HG03442 (cell line): ENCODE data around the gene NEDD8.
"Not testable (repeated sequence)": the region's sequence is repeated elsewhere in the genome, so short reads cannot be mapped to it uniquely, and the experiment has no call there.

Experiments used
- ATAC-seq: cut with Tn5 transposase; IDR thresholded peaks from one replicate; pipeline ENCODE4 v1.9.1; 2021; ENCODE audit warnings: mild to moderate bottlenecking, moderate library complexity; ENCODE audit not compliant: unreplicated experiment

NEDD8 gene

DNA sequence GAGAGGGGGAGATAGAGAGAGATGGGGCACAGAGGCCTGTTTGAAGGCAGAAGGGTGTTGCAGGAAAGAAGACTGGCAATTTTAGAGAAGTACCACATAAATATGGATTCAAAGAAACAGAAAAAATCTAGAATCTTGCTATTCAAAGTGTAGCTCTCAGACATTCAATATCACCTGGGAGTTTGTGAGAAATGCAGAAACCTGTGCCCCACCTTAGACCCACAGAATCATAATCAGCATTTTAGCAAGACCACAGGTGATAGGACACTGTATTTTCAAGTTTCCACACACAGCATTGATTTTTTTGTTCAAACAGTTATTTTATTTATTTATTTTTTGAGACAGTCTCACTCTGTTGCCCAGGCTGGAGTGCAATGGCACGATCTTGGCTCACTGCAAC is 3.3 kb downstream of the NEDD8 start:
- no peak for ATAC-seq

DNA sequence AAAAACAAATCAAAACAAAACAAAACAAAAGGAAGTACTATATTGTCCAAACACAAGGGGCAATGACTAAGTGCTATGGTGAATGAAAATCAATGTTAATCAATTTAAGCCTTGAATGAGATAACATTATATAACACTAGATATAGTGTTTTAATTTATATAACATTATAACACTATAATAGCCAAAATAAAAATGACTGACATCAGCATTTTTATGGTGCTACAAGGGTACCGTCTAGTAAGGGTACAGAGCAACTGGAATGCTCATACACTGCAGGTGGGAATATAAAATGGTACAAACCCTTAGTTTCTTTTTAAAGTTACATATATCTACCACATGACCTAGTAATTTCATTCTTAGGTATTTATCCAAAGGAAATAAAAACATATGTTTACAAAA is 5.7 kb downstream of the NEDD8 start:
- no peak for ATAC-seq

DNA sequence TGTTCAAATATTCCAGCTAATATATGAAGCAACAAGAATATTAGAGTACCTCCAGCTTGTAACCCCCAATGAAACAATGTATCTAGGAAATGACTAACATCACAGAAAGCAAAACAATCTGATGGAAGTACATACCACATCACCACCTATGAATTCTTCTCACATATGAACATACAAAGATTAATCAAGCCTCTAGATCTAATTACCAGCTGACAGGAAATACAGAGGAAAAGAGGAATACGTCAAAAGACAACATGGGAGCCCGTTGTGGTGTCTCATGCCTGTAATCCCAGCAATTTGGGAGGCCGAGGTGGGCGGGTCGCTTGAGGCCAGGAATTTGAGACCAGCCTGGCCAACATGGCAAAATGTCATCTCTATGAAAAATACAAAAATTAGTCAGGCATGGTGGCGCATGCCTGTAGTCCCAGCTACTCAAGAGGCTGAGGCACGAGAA is 7.5 kb downstream of the NEDD8 start:
- ATAC-seq: no peak

DNA sequence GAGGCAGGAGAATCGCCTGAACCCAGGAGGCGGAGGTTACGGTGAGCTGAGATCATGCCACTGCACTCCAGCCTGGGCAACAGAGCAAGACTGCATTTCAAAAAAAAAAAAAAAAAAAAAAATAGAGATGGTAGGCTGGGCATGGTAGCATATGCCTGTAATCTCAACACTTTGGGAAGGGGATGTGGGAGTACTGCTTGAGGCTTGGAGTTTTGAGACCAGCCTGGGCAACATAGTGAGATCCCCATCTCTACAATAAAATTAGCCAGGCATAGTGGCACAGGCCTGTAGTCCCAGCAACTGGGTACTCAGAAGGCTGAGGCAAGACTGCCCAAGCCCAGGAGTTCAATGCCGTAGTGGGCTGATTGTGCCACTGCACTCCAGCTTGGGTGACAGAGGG is 9.2 kb downstream of the NEDD8 start:
- ATAC-seq: not testable (repeated sequence)

DNA sequence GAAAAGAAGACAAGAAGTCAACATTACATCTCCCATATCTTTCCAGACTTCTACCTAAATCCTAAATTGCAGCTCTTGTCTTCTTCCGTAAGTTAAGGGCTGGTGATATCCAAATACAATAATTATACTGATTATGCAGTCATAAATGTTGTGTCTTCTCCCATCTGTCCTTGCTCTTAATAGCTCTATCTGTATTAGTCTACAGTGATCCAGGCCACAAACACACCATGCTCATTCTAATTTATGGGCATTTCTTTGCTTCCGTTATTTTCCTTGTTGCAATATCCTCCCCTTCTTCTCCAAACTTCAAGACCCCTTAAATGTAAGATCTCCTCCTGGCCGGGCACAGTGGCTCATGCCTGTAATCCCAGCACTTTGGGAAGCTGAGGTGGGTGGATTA is 12.6 kb downstream of the NEDD8 start:
- no peak for ATAC-seq

DNA sequence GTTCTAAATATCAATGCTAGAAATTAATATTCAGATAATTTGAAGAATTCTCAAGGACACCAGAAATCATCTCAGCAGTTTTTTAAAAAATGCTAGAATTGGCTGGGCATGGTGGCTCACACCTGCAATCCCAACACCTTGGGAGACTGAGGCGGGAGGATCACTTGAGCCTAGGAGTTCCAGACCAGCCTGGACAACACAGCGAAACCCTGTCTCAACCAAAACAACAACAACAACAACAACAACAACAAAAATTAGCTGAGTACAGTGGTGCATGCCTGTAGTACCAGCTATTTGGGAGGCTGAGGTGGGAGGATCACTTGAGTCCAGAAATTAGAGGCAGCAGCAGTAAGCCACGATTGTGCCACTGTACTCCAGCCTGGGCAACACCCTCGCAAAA is 13.1 kb downstream of the NEDD8 start:
- no peak for ATAC-seq

DNA sequence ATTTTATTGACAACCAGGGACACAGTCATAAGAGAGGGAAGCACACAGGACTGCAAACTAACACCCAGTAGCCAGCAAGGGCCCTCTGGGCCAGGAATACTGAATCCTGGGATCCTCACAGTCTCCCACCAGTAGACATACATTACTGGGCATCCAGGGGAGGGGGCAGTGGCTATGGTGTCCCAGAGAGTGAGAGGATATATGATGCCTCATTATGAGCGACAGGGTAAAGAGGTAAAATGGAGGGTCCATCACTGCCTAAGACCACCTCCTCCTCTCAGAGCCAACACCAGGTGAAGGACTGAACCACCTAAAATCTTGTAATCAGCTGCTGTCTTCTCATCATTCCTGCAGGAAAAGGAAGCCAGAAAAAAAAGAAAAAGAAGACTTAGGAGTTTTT is 15.3 kb downstream of the NEDD8 start:
- not testable (repeated sequence) for ATAC-seq

DNA sequence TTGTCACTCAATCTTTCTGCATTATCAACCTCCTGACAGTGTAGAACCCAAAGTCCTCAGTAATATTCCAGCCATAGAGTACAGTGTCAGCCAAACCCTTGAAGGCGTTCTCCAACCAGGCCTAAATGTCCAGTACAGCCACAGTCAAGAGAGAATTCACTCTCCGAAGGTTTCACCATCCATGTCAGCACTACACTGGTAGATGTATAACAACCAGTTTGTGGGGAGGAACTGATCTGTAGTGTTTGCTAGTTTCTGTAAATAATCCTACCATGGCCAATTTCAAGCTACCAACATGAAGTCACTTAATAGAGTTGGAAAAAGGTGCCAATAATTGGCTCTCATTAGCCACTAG is 15.8 kb downstream of the NEDD8 start:
- no peak for ATAC-seq

DNA sequence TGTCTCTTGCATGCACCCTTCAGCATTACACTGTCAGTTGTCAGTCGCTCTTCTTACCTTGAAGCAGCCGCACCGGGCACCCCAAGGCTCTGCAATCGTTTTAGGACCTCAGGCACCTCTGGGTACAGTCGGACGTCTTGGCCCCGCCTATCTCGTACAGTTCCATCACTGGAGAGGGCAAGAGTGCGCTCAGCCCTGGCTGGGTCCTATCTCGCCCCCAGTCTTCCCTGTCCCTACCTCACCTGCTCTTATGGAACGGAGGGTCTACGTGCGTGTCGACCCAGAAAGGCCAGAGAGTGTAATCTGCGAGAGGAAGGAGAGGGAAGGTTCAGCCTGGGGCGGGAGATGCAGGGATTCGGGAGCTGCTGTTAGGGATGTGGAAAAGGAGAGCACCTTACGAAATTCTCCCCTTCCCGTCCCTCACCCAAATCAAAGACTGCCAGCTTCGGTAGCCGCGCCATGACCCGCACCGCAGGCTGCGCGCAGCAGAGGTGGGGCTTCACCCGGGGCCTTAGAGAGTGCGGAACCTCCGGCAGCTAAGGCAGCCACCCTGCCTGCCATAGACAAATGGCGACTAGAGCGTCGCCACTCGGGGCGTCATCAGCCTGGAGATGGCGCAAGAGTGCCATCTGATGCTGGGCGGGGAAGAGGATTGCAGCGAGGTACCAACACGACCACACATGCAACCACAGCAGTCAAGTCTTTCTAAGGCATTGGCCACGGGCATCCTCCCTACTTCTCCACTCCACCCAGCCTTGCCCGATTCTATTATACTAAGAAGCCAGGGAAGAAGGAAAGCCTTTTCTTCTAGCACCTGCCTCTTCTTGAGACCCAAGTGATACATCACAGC is 16.4 kb downstream of the NEDD8 start, which contains the start of gene MDP1:
Gene MDP1, minus strand, starts transcription at position 572 of the 850 bp plus-strand sequence. Its CDS starts 111 bp downstream, at position 461.
- ATAC-seq: peak; percentile 62

DNA sequence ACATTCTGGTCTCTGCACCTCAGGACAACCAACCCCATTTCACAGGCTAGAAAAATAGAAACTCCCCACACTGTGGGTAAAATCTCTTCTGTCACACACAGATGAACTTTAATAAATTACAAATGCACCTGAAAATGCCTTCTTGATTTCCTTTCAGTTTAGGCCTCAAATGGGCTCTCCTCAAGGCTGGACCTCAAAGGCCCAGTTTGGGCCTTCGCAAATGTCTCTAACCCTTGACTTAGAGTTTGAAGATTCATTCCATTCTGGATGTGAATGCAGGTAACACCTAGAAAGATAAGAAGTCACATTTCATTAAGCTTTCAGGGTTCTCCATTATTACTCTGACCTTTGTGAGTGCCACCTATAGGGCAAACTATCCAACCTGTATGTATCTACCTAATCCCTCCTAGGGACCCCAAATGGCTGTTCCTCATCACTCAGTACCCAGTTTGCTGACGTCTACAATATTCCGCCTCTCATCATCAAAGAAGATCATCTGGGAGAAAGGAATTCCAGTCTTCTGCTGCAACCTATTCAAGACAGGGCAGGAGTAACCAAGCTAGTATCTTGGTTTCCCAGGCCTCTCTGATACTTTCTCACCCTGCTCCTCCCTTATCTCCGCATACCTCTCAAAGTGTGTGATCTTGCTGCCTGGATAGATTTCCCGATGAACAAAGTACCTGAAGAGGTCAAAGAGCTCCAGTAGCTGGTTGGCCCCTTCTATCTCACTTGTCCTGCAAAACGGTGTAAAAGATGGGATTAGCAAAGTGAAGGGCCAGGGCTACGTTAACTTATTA is 18.1 kb downstream of the NEDD8 start:
- ATAC-seq: no peak

DNA sequence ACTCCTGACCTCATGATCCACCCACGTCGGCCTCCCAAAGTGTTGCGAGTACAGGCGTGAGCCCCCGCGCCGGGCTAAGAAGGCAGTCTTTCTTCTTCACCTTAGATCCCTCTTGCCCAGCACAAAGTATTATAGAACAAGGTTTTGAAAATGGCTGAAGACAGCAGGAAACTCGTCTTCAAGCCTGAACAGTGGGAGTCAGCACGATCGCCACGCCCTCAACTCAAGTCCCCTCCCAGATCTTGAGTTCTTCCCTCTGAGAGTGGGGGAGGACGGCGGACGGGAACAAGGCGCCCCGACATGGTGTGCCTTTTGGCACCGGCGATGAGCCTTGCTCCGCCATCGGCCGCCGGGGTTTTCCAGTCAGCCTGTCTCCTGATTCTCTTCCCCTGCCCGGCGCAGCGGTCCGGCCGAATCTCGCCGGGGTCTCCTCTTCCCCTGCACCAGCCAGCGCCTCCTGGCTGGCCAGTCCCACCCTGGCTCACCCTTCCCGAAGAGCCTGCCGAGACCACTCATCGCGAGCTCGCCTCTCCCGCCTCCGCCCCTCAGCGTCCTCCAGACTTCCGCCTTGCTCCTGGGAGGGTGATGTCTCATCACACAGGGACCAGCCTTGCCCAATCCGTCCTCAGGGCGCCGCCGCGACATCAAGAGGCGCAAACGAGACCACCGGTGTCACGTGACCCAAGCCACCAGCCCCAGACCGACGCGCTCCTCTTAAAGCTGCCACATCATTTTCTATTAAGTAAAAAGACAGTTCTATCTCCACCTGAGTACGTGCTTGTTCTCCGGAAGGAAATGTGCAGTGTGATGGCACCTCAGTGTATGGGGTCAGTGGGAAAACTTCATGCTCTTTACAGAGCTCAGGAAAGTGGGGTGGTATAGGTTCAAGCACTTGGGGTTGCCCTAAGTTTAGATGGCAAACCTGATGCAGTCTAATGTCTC is 19.0 kb downstream of the NEDD8 start, which contains the start of gene CHMP4A:
Gene CHMP4A, minus strand, starts transcription at position 565 of the 942 bp plus-strand sequence. Its CDS starts 49 bp downstream, at position 516.
- ATAC-seq: peak; percentile 79

DNA sequence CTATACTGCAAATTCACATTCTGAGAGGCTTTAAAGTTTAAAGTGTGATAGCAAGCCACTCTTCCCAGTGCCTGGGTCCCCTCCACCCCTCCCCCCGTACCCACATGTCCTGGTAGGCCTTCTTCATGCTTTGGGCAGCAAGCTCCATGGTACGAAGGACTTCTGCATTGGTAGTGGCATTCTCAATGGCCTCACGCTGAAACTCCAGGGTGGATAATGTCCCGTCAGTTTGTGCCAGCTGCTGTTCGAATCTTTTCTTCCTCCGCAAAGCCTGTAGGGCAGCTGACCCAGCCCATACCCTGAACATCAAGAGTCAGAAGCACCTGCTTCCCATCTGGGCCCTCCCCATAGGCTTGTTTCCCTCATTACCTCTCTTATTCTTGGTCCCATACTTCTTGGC is 20.9 kb downstream of the NEDD8 start:
- ATAC-seq: no peak

DNA sequence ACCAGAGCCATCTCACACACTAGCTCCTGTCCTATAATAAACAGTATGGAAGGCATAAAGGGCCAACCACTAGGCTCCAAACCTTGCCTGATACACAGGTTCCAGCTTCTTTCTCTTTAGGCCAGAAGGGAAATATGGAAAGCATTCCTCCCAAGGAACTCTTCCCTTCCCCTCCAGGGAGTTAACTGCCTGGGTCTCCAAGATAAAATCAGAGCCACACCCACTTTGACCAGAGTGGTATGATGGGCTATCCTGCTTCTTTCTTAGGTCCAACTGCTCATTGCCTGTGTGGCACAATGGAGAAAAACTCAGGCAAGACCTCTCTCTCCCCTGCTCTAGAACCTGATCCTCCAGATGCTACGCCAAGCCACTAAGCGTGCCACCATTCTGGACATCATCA is 24.5 kb downstream of the NEDD8 start:
- ATAC-seq: no peak

DNA sequence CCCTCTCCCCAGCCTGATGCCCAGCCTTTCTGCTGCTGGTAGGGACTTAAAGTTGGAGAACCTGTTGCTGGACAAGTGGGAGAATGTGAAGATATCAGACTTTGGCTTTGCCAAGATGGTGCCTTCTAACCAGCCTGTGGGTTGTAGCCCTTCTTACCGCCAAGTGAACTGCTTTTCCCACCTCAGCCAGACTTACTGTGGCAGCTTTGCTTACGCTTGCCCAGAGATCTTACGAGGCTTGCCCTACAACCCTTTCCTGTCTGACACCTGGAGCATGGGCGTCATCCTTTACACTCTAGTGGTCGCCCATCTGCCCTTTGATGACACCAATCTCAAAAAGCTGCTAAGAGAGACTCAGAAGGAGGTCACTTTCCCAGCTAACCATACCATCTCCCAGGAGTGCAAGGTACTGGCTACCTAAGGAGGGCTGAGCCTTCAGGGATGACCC is 25.0 kb downstream of the NEDD8 start:
- ATAC-seq: no peak

DNA sequence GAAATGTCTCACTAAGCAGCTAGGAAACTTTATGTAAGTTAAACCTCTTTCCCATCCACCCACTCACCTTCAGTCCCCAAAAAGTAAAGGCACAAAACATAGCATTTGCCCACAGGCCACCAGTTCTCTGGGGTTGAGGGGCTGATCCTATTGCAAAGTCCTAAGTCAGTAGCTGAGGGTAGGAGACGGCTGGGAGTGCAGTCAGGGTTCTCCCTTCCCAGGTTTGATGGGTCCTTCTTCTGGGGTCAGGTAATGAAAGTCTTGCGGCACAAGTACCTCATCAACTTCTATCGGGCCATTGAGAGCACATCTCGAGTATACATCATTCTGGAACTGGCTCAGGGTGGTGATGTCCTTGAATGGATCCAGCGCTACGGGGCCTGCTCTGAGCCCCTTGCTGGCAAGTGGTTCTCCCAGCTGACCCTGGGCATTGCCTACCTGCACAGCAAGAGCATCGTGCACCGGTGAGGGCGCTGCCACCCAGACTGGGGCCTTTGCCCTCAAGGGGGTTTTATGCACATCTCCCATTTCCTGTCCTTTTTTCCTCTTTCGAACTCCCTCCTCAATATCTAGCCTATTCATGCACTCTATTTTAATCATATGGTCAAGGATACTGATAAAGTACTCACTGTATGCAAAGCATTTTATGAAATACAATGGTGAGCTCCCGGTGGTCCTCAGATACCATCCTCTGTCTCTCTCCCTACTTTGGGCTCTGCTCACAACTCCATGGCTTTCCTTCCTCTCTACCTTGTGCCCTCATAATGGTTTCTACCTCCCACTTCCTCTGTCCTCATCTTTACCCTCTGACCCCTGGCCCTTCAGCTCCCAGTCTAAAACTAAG is 25.7 kb downstream of the NEDD8 start:
- no peak for ATAC-seq

DNA sequence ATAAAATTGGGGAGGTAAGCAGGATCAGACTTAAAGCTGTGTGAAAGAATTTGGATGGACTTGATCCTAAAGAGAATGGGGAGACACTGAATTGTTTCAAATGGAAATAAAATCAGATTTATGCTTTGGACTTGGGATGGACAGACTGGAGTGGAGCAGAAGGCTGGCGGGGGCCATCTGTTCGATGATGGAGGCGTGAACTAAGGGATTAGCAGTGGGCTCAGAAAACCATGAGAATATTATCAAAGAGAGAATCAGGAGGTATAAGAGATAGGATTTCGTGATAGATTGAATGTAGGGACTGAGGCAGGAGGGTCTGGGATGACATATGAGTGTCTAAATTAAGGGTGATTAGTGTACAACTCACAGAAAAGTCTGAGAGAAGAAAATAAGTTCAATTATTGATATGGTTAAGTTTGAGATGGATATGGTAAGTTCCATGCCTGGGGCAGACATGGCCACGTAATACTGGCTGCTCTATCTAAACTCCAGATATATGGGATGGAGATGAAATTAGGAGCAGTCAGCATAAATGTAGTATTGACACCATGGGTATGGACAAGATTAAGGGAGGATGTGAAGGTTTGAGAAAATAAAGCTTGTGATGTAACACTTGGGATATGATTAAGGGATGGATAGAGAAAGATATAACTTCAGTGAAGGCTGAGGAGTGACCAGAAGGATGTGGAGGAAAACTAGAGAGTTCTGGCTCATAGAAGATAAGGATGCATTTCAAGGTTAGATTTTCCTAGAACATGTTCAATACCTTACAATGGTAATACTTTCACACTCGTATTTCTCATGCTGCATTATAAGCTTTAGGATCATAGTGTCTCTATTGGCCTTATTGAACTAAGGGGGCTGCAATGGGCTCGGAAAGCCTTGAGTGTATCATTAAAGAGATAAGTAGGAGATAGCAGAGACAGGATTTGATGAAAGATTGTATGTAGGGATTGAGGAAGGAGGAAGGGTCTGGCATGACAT is 27.7 kb downstream of the NEDD8 start:
- no peak for ATAC-seq

DNA sequence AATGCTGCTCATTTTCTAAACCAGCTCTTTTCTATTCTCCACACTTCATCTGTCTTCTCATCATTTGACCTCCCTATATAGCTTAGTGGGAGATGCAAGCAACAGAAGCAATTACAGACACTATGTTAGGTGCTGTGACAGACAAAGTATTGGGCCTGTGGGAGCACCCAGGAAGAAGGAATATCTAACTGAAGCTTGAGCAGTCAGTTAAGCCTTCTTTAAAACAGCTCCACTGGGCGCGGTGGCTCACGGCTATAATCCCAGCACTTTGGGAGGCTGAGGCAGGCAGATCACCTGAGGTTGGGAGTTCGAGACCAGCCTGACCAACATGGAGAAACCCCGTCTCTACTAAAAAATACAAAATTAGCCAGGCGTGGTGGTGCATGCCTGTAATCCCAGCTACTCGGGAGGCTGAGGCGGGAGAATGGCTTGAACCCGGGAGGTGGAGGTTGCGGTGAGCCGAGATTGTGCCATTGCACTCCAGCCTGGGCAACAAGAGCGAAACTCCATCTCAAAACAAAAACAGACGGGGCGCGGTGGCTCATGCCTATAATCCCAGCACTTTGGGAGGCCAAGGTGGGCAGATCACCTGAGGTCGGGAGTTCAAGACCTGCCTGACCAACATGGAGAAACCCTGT is 28.8 kb downstream of the NEDD8 start:
- not testable (repeated sequence) for ATAC-seq

DNA sequence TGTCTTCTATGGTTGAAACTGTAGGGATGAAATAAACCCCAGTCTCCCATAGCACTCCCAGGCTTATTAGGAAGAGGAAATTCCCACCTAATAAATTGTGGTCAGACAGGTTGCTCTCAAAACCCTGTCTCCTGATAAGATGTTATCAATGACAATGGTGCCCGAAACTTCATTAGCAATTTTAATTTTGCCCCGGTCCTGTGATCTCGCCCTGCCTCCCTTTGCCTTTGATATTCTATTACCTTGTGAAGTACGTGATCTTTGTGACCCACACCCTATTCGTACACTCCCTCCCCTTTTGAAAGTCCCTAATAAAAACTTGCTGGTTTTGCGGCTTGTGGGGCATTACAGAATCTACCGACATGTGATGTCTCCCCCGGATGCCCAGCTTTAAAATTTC is 29.6 kb downstream of the NEDD8 start:
- not testable (repeated sequence) for ATAC-seq
